GM12872 (cell line): ENCODE measurements around the gene ATAD2B.

Source experiments
- TF ChIP-seq, protein P1 (sequence below): IDR thresholded peaks from 3 replicates; pipeline ENCODE4 v1.5.1; 2011; ENCODE audit warnings: low read depth, mild to moderate bottlenecking, low read length, moderate library complexity; ENCODE audit not compliant: insufficient read depth

Gene ATAD2B

DNA sequence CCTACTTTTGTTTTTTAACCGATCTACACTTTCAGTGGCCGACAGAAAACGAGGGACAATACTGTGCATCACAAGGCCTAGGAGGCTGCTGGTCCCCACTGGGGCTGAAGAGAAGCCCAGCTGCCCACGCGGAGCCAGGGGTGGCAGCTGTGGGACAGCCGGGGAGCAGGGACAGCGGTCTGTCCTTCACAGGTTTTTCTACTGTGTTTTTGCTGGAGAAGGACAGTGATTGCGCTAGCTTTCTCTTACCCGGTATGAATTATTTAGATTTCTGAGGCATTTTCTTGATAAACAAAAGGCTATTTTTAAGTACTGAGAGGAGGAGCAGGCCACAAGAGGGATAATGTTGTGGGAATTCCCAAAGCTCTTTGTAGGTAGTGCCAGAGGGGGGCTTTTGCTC, 219.8 kb downstream of the ATAD2B start:
- TF ChIP-seq, protein P1, sequence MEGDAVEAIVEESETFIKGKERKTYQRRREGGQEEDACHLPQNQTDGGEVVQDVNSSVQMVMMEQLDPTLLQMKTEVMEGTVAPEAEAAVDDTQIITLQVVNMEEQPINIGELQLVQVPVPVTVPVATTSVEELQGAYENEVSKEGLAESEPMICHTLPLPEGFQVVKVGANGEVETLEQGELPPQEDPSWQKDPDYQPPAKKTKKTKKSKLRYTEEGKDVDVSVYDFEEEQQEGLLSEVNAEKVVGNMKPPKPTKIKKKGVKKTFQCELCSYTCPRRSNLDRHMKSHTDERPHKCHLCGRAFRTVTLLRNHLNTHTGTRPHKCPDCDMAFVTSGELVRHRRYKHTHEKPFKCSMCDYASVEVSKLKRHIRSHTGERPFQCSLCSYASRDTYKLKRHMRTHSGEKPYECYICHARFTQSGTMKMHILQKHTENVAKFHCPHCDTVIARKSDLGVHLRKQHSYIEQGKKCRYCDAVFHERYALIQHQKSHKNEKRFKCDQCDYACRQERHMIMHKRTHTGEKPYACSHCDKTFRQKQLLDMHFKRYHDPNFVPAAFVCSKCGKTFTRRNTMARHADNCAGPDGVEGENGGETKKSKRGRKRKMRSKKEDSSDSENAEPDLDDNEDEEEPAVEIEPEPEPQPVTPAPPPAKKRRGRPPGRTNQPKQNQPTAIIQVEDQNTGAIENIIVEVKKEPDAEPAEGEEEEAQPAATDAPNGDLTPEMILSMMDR: no peak

DNA sequence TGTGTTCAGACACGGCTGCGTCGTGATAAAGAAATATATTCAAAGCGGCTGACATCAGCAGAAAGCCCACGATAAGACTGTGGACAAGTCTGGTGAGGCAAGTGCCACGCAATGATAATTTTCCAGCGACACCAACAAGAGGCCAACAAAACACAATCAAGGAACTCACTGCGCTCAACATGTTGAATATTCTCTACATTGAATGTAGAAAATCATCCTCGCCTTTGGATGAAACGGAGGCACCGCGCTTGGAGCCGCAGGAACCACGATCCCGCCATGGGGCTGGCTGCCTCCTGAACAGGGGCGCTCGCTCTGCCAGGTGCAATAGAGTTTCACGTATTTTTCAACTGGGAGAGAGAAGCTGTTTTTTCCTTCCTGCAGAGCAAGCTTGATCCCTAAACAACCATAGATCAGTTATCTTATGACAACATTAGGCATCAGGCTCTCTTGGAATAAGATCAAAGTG, 220.3 kb downstream of the ATAD2B start:
- TF ChIP-seq, protein P1: no peak

DNA sequence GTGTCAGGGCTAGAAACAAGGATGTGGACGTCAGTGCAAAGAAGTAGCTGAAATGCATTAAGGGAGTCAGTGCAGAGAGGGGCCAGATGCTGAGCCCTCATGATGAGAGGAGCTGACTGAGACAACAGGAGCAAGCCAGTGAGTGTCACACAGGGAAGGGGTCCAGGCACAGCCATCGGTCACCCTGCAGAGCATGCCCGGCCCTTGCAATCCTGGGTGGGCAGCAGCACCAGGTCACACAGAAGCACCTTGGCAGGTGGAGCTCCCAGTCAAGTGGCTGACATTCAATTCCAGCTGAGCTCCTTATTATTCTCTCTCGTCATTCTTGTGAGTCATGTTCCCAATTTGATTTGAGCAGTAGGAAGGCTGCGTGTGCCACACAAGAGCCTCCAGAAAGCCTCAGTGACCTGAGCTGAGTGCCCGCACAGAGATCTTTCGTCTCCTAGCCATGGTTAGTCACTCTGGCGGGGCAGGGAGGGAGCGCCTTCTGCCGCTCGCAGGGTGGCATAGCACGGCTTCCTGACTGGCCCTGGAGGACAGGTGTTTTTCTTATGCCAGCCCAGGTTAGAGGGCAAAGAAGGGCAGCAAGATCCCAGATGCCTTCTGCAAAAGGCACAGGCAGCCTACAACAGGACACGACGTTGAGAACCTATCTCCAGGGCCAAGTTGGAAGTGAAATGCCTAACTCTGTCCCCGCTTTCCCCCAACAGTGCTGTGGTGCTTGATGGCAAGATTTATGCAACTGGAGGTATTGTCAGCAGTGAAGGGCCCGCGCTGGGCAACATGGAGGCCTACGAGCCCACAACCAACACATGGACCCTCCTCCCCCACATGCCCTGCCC, 220.9 kb downstream of the ATAD2B start:
- TF ChIP-seq, protein P1: no peak

DNA sequence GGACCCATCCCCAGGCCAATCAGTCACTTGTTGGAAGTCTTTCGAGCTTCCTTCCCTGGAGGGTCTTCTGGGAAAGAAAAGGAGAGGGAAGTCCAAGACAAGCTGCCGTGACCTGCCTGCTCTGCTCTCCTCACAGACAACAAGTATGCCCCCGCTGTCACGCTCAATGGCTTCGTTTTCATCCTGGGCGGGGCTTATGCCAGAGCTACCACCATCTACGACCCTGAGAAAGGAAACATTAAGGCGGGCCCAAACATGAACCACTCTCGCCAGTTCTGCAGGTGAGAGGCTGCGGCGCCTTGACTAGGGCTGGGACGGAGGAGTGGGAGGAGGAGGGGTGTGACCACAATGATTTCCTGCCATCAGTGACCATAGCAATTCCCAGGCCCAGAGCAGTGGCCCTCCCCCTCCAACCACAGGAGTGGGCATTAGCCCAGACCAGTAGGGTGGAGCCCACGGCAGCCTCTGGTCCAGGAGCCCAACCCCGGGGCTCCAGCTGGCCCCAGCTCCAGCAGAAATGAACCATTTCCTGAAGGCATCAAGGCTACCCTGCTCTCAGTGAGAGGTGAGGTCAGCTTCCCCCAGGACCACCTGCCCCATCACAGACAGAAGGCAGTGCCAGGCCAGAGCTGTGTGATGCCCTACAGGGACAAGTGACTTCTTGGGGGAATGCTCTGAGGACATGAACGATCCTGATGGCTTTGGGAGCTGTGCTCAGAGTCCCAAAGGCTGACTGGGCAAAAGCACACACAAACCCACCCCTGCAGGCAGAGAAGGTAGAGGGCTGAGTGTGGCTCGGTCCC, 223.1 kb downstream of the ATAD2B start:
- TF ChIP-seq, protein P1: no peak

DNA sequence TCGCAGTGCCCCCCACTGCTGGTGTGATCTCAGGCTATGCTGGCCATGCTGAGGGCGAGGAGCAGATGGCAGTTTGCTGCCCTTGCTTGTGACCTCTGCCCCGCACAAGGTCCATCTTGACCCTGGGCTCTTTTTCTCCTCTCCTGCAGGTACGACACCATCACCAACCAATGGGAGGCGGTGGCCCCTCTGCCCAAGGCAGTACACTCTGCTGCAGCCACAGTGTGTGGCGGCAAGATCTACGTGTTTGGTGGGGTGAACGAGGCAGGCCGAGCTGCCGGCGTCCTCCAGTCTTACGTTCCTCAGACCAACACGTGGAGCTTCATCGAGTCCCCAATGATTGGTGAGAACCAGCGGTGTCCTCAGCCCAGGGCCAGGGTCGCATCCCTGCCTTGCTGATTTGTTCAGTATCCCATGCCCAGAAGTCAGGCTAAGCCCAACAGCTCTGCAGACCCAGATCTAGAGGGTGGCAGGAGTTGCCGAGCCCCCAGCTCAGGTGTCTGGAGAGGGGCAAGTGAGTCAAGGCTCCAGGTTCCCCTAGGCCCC, 223.8 kb downstream of the ATAD2B start:
- TF ChIP-seq, protein P1: no peak

DNA sequence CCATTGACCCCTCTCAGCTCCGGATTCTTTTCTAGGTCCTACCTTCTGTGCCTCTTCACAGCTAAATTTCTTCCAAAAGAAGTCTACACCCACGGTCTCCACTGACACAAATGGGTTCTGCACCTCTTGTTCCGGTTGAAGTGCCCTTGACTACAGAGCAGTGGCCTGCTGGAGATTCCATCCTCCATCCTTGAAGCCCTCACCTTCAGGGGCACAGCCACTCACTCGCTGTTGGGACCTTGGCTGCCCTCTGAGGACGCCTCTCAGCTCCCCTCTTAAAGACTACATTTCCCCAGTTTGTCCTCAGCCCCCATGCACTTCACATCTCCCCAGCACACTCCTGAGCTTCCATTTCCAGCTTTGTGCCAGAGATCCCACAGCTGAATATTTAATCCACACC, 226.3 kb downstream of the ATAD2B start:
- TF ChIP-seq, protein P1: no peak

DNA sequence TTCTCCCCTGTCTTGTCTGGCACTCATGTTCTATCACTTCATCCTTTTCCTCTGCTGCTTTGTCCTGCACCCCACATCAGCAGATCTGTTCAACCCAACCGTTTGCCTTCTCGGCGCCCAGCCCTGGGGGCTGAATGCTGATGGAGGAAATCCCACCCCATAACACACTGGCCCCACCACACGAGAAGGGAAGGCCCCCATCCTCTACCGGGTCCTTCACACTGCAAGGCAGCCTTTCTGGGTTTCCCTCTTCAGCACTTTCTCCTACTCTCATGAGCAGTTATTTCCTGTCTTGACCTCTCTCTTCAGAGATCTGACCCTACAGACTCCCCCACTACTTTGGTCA, 227.4 kb downstream of the ATAD2B start:
- TF ChIP-seq, protein P1: no peak
